Effector memory CD8-positive, alpha-beta T cell (primary cell): ENCODE measurements around the gene HCFC2.
"Not testable (repeated sequence)": the region's sequence is repeated elsewhere in the genome, so short reads cannot be mapped to it uniquely, and the experiment has no call there.

ENCODE experiments used
- ATAC-seq: fragments of 150-1000 bp; cut with Tn5 transposase; replicated peaks from 2 replicates; pipeline ENCODE4 v1.10.0; 2021; ENCODE audit warnings: mild to moderate bottlenecking, moderate library complexity
- DNase-seq, 3 experiments: peaks; one replicate each; pipeline ENCODE4 v3.0.0; 2021
- H3K27ac Mint-ChIP-seq, 2 donors: one replicate each; pipeline ENCODE4 v1.8.0; 2022; ENCODE audit warnings: mild to moderate bottlenecking in 2 of 2, mixed read lengths in 2 of 2, moderate library complexity in 2 of 2
- H3K27me3 Mint-ChIP-seq, 2 donors: one replicate each; pipeline ENCODE4 v1.8.0; 2022; ENCODE audit warnings: mixed read lengths in 2 of 2
- H3K36me3 Mint-ChIP-seq: one replicate; pipeline ENCODE4 v1.8.0; 2022; ENCODE audit warnings: mild to moderate bottlenecking, moderate library complexity, mixed read lengths; ENCODE audit not compliant: insufficient read depth
- H3K4me1 Mint-ChIP-seq, 2 donors: one replicate each; pipeline ENCODE4 v1.8.0; 2022; ENCODE audit warnings: low read depth in 2 of 2, mixed read lengths in 2 of 2
- H3K4me3 Mint-ChIP-seq, 2 donors: one replicate each; pipeline ENCODE4 v1.8.0; 2022; ENCODE audit warnings: mild to moderate bottlenecking in 2 of 2, mixed read lengths in 2 of 2, moderate library complexity in 2 of 2
- H3K9me3 Mint-ChIP-seq, 2 donors: one replicate each; pipeline ENCODE4 v1.8.0; 2022; ENCODE audit warnings: mixed read lengths in 2 of 2

The HCFC2 gene

DNA sequence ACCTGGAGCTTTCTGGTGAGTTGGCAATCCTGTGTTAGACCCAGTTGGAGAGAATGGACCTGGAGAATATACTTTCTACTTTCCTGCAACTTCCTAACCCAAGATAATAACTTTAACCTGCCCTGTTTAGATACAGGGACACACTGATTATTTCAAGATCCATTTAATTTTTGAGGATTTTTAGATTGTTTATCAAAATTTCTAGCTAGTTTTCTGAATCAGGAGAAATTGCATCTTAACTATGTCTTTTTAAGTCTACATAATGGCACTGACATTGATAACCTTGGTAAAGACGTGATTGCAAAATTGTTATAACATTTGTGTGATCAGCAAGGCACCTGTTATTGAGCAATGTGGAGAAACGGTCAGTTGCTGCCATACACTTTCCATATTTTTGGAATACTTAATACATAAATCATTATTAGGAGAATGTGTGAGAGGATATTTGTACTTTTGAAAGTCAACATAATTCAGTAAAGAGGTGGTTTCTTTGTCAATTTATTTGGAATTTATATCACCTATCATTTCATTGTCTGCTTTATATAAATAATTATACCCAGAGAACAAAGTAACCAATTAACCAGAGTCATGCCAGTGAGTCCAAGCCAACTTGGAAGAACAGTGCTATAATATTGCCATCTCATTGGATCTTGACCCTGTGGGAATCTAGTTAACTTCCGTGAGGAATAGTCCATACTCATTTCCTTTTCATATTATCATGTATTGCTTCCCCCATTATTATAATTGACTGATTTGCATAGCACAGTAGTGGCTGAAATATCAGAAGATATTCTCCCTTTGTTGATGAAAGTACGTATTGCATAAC, 45.3 kb downstream of the HCFC2 start:
- H3K27ac Mint-ChIP-seq, result peak overlapping the region in 1 of 2 donors; percentile 15

DNA sequence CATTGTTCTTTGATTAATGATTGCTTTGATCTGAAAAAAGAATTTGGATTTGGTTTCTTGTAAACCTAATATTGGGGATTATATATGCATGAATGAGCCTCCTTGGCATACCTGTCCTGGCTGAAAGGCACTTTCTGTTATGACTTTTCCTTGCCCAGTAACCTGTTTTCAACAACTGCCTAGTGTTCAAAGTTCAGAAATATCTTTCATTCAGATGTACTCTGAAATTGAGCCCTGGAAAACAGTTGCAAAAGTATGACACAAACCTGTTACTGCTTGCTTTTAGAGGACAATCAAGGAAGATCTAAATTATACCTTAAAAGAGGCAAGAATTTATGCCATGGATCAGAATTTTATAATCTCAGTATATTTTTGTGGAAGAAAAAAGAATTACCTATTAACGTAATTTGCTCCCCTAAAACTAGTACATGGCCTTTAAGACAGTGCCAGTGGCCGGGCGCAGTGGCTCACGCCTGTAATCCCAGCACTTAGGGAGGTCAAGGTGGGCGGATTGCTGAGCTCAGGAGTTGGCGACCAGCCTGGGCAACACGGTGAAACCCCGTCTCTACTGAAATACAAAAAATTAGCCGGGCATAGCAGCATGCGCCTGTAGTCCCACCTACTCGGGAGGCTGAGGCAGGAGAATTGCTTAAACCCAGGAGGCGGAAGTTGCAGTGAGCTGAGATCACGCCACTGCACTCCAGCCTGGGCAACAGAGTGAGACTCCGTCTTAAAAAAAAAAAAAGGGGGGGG, 50.7 kb downstream of the HCFC2 start:
- H3K4me1 Mint-ChIP-seq, H3K27me3 Mint-ChIP-seq, H3K4me3 Mint-ChIP-seq, ATAC-seq, H3K9me3 Mint-ChIP-seq, DNase-seq: not testable (repeated sequence)
- H3K27ac Mint-ChIP-seq, result peak overlapping the region in 1 of 2 donors; percentile 12
- H3K36me3 Mint-ChIP-seq, result peaks cover 24% of the 10 kb centered on the region

More for the DNA sequence above, 45.3 kb downstream of the HCFC2 start:
- no peak for ATAC-seq
- H3K9me3 Mint-ChIP-seq, result no peaks in the 10 kb centered on the region
- H3K4me1 Mint-ChIP-seq, result peaks cover 2 to 21% of the 10 kb centered on the region in 2 donors
- DNase-seq, result no peak
- no peaks in the 10 kb centered on the region for H3K27me3 Mint-ChIP-seq
- no peaks in the 10 kb centered on the region for H3K36me3 Mint-ChIP-seq
- no peak overlapping the region for H3K4me3 Mint-ChIP-seq

- Mint-ChIP-seq H3K4me3 (no peak overlapping the region), H3K27ac (peak overlapping the region; percentile 12 to 25), H3K9me3 (no peaks in the 10 kb centered on the region), H3K36me3 (peaks cover 30% of the 10 kb centered on the region), H3K27me3 (no peaks in the 10 kb centered on the region), H3K4me1 (peaks cover 0 to 5% of the 10 kb centered on the region in 2 donors)
- no peak for DNase-seq
- ATAC-seq, result no peak
These were observed 51.2 kb downstream of the HCFC2 start for GRCh38 chr12:104115587-104115975.

DNA sequence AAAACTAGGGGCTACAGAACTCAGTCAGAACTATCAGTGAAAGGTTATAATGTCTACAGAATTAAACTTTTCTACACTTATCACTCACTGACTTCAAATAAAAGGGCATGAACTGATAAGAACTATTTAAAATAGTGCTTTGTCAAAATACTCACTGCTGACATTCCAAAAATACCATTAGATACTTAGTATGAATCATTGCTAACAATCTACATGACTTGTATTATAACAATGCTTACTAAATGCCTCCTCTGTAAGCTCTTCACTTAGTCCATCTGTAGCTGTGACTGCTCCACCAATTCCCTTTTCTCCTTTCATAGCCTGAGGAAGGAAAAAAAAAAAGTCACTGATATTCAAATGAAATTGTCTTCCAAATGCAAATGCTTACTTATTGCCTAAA, 56.7 kb downstream of the HCFC2 start:
- DNase-seq, result no peak

GRCh38 chr12:104122298-104122697, 58.0 kb downstream of the HCFC2 start:
- Mint-ChIP-seq H3K27ac (no peak overlapping the region), H3K9me3 (no peaks in the 10 kb centered on the region), H3K4me3 (no peak overlapping the region), H3K27me3 (no peaks in the 10 kb centered on the region), H3K36me3 (peaks cover 92% of the 10 kb centered on the region), H3K4me1 (no peaks in the 10 kb centered on the region)
- no peak for DNase-seq
- ATAC-seq, result no peak

More for the DNA sequence above, 56.7 kb downstream of the HCFC2 start:
- no peaks in the 10 kb centered on the region for H3K27me3 Mint-ChIP-seq
- H3K4me3 Mint-ChIP-seq, result no peak overlapping the region
- H3K27ac Mint-ChIP-seq, result no peak overlapping the region
- H3K9me3 Mint-ChIP-seq, result no peaks in the 10 kb centered on the region
- no peaks in the 10 kb centered on the region for H3K4me1 Mint-ChIP-seq
- ATAC-seq, result no peak
- H3K36me3 Mint-ChIP-seq, result peaks cover 80% of the 10 kb centered on the region

DNA sequence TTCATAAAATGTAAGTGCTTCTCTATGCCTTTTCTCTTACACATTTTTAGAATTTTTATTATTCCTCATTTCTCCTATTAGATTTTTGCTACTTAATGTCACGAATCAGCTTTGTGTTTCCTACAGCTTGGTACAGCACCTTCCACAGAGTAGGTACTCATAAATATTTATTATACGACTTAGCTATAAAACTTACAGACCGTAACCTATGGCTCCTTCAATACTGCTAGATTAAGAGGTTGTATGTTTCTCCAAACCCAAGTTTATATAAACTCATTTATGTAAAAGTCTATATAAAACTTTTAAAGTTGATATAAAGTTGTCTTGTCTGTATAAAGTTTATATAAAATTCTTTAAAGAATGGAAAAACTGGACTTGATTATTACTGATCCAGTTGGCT, 62.2 kb downstream of the HCFC2 start:
- DNase-seq (no peak), ATAC-seq (no peak)
- H3K4me3 Mint-ChIP-seq, result no peak overlapping the region
- H3K9me3 Mint-ChIP-seq, result no peaks in the 10 kb centered on the region
- peak overlapping the region in 1 of 2 donors; percentile 26 for H3K27ac Mint-ChIP-seq
- H3K27me3 Mint-ChIP-seq, result no peaks in the 10 kb centered on the region
- H3K36me3 Mint-ChIP-seq, result peaks cover 75% of the 10 kb centered on the region
- peaks cover 4 to 11% of the 10 kb centered on the region in 2 donors for H3K4me1 Mint-ChIP-seq

DNA sequence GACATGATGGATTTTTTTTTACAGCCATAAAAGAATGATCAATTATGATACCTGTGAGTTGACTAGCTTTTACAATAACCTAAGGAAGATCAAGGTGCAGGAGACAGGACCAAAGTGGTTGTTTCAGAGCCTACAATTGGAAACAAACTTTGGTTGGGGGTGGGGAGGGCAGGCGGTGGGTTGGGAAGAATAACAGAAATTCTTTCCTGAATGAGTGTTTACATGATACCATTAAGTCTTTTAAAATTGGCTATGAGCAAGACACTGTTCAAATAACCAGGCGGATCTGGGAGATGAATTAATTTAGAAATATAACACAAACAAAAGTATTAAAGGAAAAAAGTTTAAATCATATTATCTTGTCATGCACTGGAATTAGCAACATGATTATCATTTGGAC, 66.4 kb downstream of the HCFC2 start:
- Mint-ChIP-seq H3K9me3 (no peaks in the 10 kb centered on the region), H3K27me3 (no peaks in the 10 kb centered on the region), H3K4me3 (no peak overlapping the region), H3K4me1 (peaks cover 11 to 20% of the 10 kb centered on the region in 2 donors), H3K27ac (no peak overlapping the region), H3K36me3 (peaks cover 41% of the 10 kb centered on the region)
- ATAC-seq (no peak), DNase-seq (no peak)

DNA sequence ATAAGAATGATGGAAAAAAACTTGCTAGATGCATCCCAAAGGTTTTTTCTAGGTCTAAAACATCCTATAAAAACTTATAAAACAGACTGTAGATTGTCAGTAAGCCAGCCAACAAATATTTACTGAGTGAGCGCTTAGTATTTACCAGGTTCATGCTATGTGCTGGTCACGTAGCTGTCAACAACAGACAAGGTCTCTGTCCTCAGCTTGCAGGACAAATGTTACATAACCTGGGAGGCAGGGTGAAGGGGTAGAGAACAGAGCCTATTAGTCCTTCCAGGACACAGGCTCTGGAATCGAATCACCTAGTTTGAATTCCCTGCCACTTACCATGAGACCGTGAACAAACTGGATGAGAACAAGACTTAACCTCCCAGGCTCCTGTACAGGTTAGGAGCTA, 67.3 kb downstream of the HCFC2 start:
- no peak overlapping the region for H3K27ac Mint-ChIP-seq
- no peak overlapping the region for H3K4me3 Mint-ChIP-seq
- ATAC-seq (no peak), DNase-seq (no peak)
- H3K4me1 Mint-ChIP-seq, result peaks cover 11 to 23% of the 10 kb centered on the region in 2 donors
- no peaks in the 10 kb centered on the region for H3K9me3 Mint-ChIP-seq
- H3K27me3 Mint-ChIP-seq, result no peaks in the 10 kb centered on the region
- H3K36me3 Mint-ChIP-seq, result peaks cover 33% of the 10 kb centered on the region

- H3K4me1 Mint-ChIP-seq, result peaks cover 15 to 23% of the 10 kb centered on the region in 2 donors
- H3K27me3 Mint-ChIP-seq, result no peaks in the 10 kb centered on the region
- H3K9me3 Mint-ChIP-seq, result no peaks in the 10 kb centered on the region
- ATAC-seq, result no peak
- DNase-seq, result no peak
- H3K4me3 Mint-ChIP-seq, result no peak overlapping the region
- H3K36me3 Mint-ChIP-seq, result peaks cover 24% of the 10 kb centered on the region
- no peak overlapping the region for H3K27ac Mint-ChIP-seq
These were observed 68.1 kb downstream of the HCFC2 start for GRCh38 chr12:104132351-104132956.

- H3K27me3 Mint-ChIP-seq, result no peaks in the 10 kb centered on the region
- H3K4me1 Mint-ChIP-seq, result peaks cover 15 to 23% of the 10 kb centered on the region in 2 donors
- no peak for ATAC-seq
- peaks cover 16% of the 10 kb centered on the region for H3K36me3 Mint-ChIP-seq
- no peak overlapping the region for H3K4me3 Mint-ChIP-seq
- DNase-seq, result no peak
- H3K9me3 Mint-ChIP-seq, result no peaks in the 10 kb centered on the region
- no peak overlapping the region for H3K27ac Mint-ChIP-seq
These were observed 69.0 kb downstream of the HCFC2 start for GRCh38 chr12:104133321-104133720.

- Mint-ChIP-seq H3K4me1 (peaks cover 15 to 23% of the 10 kb centered on the region in 2 donors), H3K9me3 (no peaks in the 10 kb centered on the region), H3K4me3 (no peak overlapping the region), H3K36me3 (peaks cover 12% of the 10 kb centered on the region), H3K27ac (no peak overlapping the region), H3K27me3 (no peaks in the 10 kb centered on the region)
- no peak for ATAC-seq
- DNase-seq, result no peak
These were observed 69.5 kb downstream of the HCFC2 start for GRCh38 chr12:104133866-104134265.

GRCh38 chr12:104134882-104135281, 70.6 kb downstream of the HCFC2 start:
- H3K36me3 Mint-ChIP-seq, result peaks cover 4% of the 10 kb centered on the region
- ATAC-seq (no peak), DNase-seq (no peak)
- H3K4me3 Mint-ChIP-seq, result no peak overlapping the region
- peaks cover 12 to 16% of the 10 kb centered on the region in 2 donors for H3K4me1 Mint-ChIP-seq
- no peaks in the 10 kb centered on the region for H3K9me3 Mint-ChIP-seq
- no peaks in the 10 kb centered on the region for H3K27me3 Mint-ChIP-seq
- no peak overlapping the region for H3K27ac Mint-ChIP-seq

GRCh38 chr12:104136577-104136976, 72.2 kb downstream of the HCFC2 start:
- H3K36me3 Mint-ChIP-seq, result peaks cover 4% of the 10 kb centered on the region
- ATAC-seq (no peak), DNase-seq (no peak)
- no peaks in the 10 kb centered on the region for H3K9me3 Mint-ChIP-seq
- peak overlapping the region; percentile 62 to 78 for H3K4me3 Mint-ChIP-seq
- no peaks in the 10 kb centered on the region for H3K27me3 Mint-ChIP-seq
- H3K4me1 Mint-ChIP-seq, result peaks cover 12% of the 10 kb centered on the region in 2 donors
- no peak overlapping the region for H3K27ac Mint-ChIP-seq
